Measurements from ENCODE around the gene IL11.

IL11 gene

DNA sequence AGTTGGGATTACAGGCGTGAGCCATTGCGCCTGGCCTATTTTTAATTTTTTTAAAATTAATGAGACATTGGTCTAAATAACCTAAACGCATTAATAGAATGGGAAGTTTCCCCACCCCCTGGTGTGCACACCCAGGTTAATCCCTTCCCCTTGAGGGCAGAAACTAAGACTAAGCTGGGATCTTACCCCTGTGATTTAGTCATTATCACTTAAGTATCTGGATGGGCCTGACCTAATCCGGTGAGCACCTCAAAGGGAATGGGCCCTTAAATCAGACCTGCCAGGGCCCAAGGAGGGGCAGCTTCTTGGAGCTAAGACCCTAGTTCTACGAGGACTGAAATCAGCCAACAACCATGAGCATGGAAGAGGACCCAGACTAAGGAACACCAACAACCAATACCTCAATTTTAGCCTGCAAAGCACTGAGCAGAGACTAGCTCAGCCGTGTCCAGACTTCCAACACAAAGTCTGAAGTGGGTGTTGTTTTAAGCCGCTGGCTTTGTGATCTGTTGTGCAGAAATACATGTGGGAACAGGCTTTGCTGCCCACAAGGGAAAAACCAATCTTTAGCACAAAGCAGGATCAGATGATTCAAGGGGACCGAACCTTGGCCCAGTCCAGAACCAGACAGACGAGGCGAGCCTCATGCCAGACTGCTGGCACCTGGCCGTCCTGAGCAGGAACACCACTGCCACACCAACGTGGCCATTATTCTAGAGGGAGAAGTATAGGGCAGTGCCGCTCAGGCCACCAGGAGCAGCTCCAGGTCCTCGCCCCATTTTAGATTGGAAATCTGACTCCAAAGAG lies 30.2 kb upstream of the IL11 start:
- TF ChIP-seq, protein P1, sequence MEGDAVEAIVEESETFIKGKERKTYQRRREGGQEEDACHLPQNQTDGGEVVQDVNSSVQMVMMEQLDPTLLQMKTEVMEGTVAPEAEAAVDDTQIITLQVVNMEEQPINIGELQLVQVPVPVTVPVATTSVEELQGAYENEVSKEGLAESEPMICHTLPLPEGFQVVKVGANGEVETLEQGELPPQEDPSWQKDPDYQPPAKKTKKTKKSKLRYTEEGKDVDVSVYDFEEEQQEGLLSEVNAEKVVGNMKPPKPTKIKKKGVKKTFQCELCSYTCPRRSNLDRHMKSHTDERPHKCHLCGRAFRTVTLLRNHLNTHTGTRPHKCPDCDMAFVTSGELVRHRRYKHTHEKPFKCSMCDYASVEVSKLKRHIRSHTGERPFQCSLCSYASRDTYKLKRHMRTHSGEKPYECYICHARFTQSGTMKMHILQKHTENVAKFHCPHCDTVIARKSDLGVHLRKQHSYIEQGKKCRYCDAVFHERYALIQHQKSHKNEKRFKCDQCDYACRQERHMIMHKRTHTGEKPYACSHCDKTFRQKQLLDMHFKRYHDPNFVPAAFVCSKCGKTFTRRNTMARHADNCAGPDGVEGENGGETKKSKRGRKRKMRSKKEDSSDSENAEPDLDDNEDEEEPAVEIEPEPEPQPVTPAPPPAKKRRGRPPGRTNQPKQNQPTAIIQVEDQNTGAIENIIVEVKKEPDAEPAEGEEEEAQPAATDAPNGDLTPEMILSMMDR (IDR thresholded peaks at IDR 0.05): no peak
- H3K27ac ChIP-seq: no peak overlapping the region
- no peak overlapping the region for H3K4me3 ChIP-seq
- no peak for DNase-seq (ENCODE audit: low spot score)

- Histone ChIP-seq H3K4me3 (no peak overlapping the region), H3K27ac (no peak overlapping the region)
- TF ChIP-seq, protein P1 (IDR thresholded peaks at IDR 0.05): no peak
- DNase-seq (ENCODE audit: low spot score): no peak
Observed at GRCh38 chr19:55398200-55398925, 28.1 kb upstream of the IL11 start.

DNA sequence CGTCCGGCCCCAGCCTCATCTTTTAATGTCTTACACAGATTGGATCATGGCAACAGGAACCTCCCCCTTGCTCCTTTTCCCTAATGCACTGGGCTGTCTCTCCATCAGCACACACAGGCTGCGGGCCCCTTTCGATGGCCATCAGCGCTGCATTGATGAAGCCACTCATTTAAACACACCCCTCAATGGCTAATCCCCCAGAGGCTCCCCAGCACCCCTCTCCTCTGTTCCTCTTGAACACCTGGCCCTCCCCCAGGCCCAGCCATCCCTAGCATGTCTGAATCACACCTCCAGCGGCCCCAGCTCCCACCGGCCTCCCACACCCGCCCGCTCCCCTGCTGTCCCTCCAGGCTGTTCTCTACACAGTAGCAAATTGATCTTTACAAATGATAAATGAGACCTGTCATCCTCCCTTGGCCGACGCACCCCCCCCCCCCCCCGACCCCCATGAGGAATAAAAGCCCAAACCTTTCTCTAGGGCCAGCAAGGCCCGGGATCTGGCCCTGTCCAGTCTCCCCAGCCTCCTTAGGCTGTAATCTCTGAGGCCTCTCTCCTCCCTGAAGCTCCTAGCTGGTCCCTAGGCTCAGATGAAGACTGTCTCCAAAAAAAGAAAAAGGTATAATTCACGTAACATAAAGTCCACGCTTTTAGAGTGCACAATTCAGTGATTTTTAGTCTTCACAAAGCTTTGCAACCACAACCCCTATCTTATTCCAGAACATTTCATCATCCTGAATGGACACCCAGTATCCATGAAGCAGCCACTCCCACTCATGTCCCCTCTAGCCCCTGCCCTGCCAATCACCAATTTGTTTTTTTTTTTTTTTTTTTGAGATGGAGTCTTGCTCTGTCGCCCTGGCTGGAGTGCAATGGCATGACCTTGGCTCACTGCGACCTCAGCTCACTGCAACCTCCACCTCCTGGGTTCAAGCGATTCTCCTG lies 22.8 kb upstream of the IL11 start:
- no peak for DNase-seq (ENCODE audit: low spot score)
- TF ChIP-seq, protein P1 (IDR thresholded peaks at IDR 0.05): no peak
- no peak overlapping the region for H3K27ac ChIP-seq

GRCh38 chr19:55391702-55392615 lies 21.7 kb upstream of the IL11 start:
- H3K4me3 ChIP-seq: no peak overlapping the region
- TF ChIP-seq, protein P1 (IDR thresholded peaks at IDR 0.05): no peak
- no peak for DNase-seq (ENCODE audit: low spot score)
- H3K27ac ChIP-seq: no peak overlapping the region

More for the DNA sequence above, 22.8 kb upstream of the IL11 start:
- H3K4me3 ChIP-seq: no peak overlapping the region

DNA sequence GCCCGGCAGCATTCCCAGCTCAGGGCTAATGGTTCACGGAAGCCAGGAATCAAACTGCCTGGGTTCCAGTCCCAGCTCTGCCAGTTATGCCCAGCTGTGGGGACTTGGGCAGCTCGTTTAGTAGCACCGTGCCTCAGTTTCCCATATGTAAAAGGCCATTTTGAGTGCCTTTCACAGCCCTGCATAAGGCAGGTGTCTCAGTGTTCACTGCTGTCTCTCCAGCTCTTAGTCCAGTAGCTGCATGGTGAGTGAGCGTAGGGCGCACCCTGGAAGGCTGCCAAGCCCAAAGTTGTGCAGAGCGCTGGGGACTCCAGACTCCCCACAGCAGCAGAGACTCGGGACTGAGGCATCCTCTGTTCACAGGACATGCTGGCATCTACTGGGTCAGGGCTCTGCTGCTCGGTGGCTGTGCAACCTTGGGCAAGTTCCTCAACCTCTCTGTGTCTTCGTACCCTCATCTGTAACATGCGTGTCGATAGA lies 21.0 kb upstream of the IL11 start:
- Histone ChIP-seq H3K27ac (no peak overlapping the region), H3K4me3 (no peak overlapping the region)
- no peak for DNase-seq (ENCODE audit: low spot score)
- TF ChIP-seq, protein P1 (IDR thresholded peaks at IDR 0.05): no peak

DNA sequence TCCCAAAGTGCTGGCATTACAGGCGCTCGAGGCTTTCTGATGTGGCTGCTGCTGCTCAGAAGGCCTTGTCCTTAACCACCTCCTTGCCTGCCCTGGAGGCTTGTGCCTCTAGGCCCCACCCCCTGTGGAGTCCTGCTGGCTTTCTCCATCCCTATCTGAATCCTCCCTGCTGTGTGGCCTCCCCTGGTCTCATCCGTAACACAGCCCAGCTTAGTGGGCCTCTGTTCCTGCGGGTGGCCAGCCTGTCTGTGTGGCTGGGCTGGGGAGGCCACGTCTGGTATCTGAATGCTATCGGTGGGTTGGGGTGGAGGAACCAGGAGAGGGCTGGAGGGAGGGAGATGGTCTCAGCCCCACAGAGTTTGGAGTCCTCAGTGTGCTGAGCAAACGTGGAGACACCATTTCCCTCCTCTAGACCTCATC lies 20.2 kb upstream of the IL11 start:
- Histone ChIP-seq H3K27ac (no peak overlapping the region), H3K4me3 (no peak overlapping the region)
- TF ChIP-seq, protein P1 (IDR thresholded peaks at IDR 0.05): no peak
- DNase-seq (ENCODE audit: low spot score): no peak
